ENCODE data around the gene PCP4L1.
"Not testable (repeated sequence)": the region's sequence is repeated elsewhere in the genome, so short reads cannot be mapped to it uniquely, and the experiment has no call there.

Gene PCP4L1

GRCh38 chr1:161314201-161314981 is 55.8 kb downstream of the PCP4L1 start, which contains the start of gene SDHC:
Gene SDHC (plus strand): TSS chr1:161314381. CDS start chr1:161314406, 25 bp downstream.
- DNase-seq (ENCODE audit: low read depth in 3 of 3) = peak; percentile 70 to 80 (median 76)

GRCh38 chr1:161315841-161316674 is 57.5 kb downstream of the PCP4L1 start:
- DNase-seq (ENCODE audit: low read depth in 3 of 3) = not testable (repeated sequence)

DNA sequence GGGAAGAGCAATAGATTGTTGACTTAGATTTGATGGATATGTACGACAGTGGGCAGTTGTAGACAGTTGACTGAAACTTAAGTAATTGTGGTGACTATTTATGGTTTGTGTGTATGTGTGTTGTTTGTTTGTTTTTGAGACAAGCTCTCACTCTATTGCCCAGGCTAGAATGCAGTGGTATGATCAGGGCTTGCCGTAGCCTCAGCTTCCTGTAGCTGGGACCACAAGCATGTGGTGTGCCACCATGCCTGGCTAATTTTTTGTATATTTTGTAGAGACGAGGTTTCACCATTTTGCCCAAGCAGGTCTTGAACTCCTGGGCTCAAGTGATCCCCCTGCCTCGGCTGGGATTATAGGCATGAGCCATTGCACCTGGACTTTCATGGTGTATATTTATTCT is 65.5 kb downstream of the PCP4L1 start:
- no peak for DNase-seq (ENCODE audit: low read depth in 3 of 3)

- DNase-seq (ENCODE audit: low read depth in 3 of 3) = no peak
Observed at GRCh38 chr1:161330346-161330745, 71.8 kb downstream of the PCP4L1 start.

GRCh38 chr1:161333166-161333565 is 74.6 kb downstream of the PCP4L1 start:
- DNase-seq (ENCODE audit: low read depth in 3 of 3) = no peak

Data from stimulated activated CD4-positive, alpha-beta T cell treated with anti-CD3 and anti-CD28 coated beads, TNF-alpha, amount 100 ng/mL, for 48 hours (primary cell).